Left ventricle myocardium inferior (tissue), 1 donor: ENCODE data around the gene MBNL2. TPM values are rescaled to one million over a fixed set of nuclear protein-coding genes. Genes with fewer than 3 reads are reported as not detected.

Experiments
- DNase-seq: peaks from one replicate; pipeline ENCODE4 v3.0.0-alpha.2; 2020
- H3K27ac ChIP-seq: fragments of 200-600 bp; replicated peaks from 2 replicates; pipeline ENCODE4 v1.8.0; 2021
- H3K27me3 ChIP-seq: fragments of 200-600 bp; 2 replicates; pipeline ENCODE4 v1.8.0; 2021; ENCODE audit warnings: low read depth
- H3K36me3 ChIP-seq: fragments of 200-600 bp; 2 replicates; pipeline ENCODE4 v1.8.0; 2021
- H3K4me1 ChIP-seq: fragments of 200-600 bp; 2 replicates; pipeline ENCODE4 v1.8.0; 2021
- H3K4me3 ChIP-seq: fragments of 200-600 bp; 2 replicates; pipeline ENCODE4 v1.8.0; 2021; ENCODE audit warnings: mild to moderate bottlenecking, moderate library complexity
- H3K9me3 ChIP-seq: fragments of 200-600 bp; replicated peaks from 2 replicates; pipeline ENCODE4 v1.8.0; 2021
- CTCF ChIP-seq: fragments of 200-600 bp; IDR thresholded peaks from 2 replicates; pipeline ENCODE4 v1.8.0; 2021; ENCODE audit warnings: antibody characterized with exemption, mild to moderate bottlenecking, borderline replicate concordance
- intact Hi-C: fragments of 100-400 bp; cut with micrococcal nuclease; formaldehyde crosslinking; loops from one replicate; pipeline ENCODE4 v1.11.0; 2022
- total RNA-seq: library from RNA; stranded (reverse); fragmentation: NEBNext Ultra II Directional; extraction: Animal tissue kit (Norgen Biotek cat#: 25700); gene quantifications from one replicate; pipeline ENCODE4 v1.2.1, GENCODE V29; 2021
- donor health status: DM: no; HTN: yes; CAD: no; lungs with severe emphysema.

The MBNL2 gene
- total RNA-seq, 1 donor from 2014 or later = 76.5 TPM

GRCh38 chr13:97335488-97336134 lies 113.5 kb downstream of the MBNL2 start:
- peaks cover 82% of the 10 kb centered on the region for H3K4me1 ChIP-seq
- no peaks in the 10 kb centered on the region for H3K27me3 ChIP-seq
- DNase-seq = no peak
- peaks cover 28% of the 10 kb centered on the region for H3K36me3 ChIP-seq
- TF ChIP-seq CTCF = no peak
- no peak overlapping the region for H3K4me3 ChIP-seq
- peak overlapping the region; percentile 55 for H3K27ac ChIP-seq
- intact Hi-C loops = no loop called here
- no peaks in the 10 kb centered on the region for H3K9me3 ChIP-seq

- H3K4me1 ChIP-seq = peaks cover 82% of the 10 kb centered on the region
- DNase-seq = no peak
- no peak overlapping the region for H3K4me3 ChIP-seq
- intact Hi-C loops = no loop called here
- TF ChIP-seq CTCF = no peak
- peaks cover 30% of the 10 kb centered on the region for H3K36me3 ChIP-seq
- no peak overlapping the region for H3K27ac ChIP-seq
- H3K27me3 ChIP-seq = no peaks in the 10 kb centered on the region
- H3K9me3 ChIP-seq = no peaks in the 10 kb centered on the region
Observed at GRCh38 chr13:97337985-97338499, 115.9 kb downstream of the MBNL2 start.

GRCh38 chr13:97338571-97338970 lies 116.4 kb downstream of the MBNL2 start:
- no peaks in the 10 kb centered on the region for H3K9me3 ChIP-seq
- no peak overlapping the region for H3K4me3 ChIP-seq
- H3K4me1 ChIP-seq = peaks cover 82% of the 10 kb centered on the region
- TF ChIP-seq CTCF = no peak
- H3K27me3 ChIP-seq = no peaks in the 10 kb centered on the region
- H3K36me3 ChIP-seq = peaks cover 36% of the 10 kb centered on the region
- peak overlapping the region; percentile 77 for H3K27ac ChIP-seq
- no peak for DNase-seq
- intact Hi-C loops = no loop called here

GRCh38 chr13:97339019-97339987 lies 117.2 kb downstream of the MBNL2 start:
- H3K27me3 ChIP-seq = no peaks in the 10 kb centered on the region
- peaks cover 37% of the 10 kb centered on the region for H3K36me3 ChIP-seq
- peak; percentile 54 for DNase-seq
- peak overlapping the region; percentile 77 for H3K27ac ChIP-seq
- peaks cover 83% of the 10 kb centered on the region for H3K4me1 ChIP-seq
- no peak for TF ChIP-seq CTCF
- H3K4me3 ChIP-seq = peak overlapping the region; percentile 18
- intact Hi-C loops = no loop called here
- H3K9me3 ChIP-seq = no peaks in the 10 kb centered on the region

- no peak for TF ChIP-seq CTCF
- DNase-seq = no peak
- H3K9me3 ChIP-seq = no peaks in the 10 kb centered on the region
- H3K4me3 ChIP-seq = peak overlapping the region; percentile 18
- H3K36me3 ChIP-seq = peaks cover 31% of the 10 kb centered on the region
- no peaks in the 10 kb centered on the region for H3K27me3 ChIP-seq
- H3K4me1 ChIP-seq = peaks cover 82% of the 10 kb centered on the region
- intact Hi-C loops = loop anchor here (5.0 kb wide), 2 partner anchors 118 to 223 kb away; partner anchors contain the start of gene MBNL2
- H3K27ac ChIP-seq = peak overlapping the region; percentile 77
Observed at GRCh38 chr13:97339988-97340749, 118.0 kb downstream of the MBNL2 start.
